HCT116 (cell line): ENCODE measurements around the gene XYLT2. TPM values are rescaled to one million over a fixed set of nuclear protein-coding genes. Genes with fewer than 3 reads are reported as not detected.

Experiments used
- CBX3 ChIP-seq: IDR thresholded peaks from 2 replicates; pipeline ENCODE4 v1.6.1; 2012; ENCODE audit warnings: low read depth
- CEBPB ChIP-seq: IDR thresholded peaks from 2 replicates; pipeline ENCODE4 v1.6.1; 2012; ENCODE audit warnings: low read depth
- CTCF ChIP-seq, 3 experiments: fragments of 200-600 bp in 1 of 3; sonication (generic) in 1 of 3; IDR thresholded peaks in 2 of 3; conservative IDR thresholded peaks in 1 of 3; 2 replicates each; pipeline ENCODE4 v1.5.1; 2012 to 2017; ENCODE audit warnings: low read depth in 2 of 3, low read length in 2 of 3, antibody characterized with exemption in 1 of 3, borderline replicate concordance in 1 of 3, control low read depth in 1 of 3, mild to moderate bottlenecking in 1 of 3, mixed read lengths in 1 of 3, mixed run types in 1 of 3, moderate library complexity in 1 of 3; ENCODE audit not compliant: insufficient read depth in 1 of 3
- ELF1 ChIP-seq: IDR thresholded peaks from 2 replicates; pipeline ENCODE4 v1.6.1; 2012; ENCODE audit warnings: low read depth, borderline replicate concordance
- EZH2 ChIP-seq: fragments of 200-600 bp; sonication (generic); IDR thresholded peaks from 2 replicates; pipeline ENCODE4 v1.6.1; 2017; ENCODE audit warnings: antibody characterized with exemption, mixed run types
- EZH2phosphoT487 ChIP-seq: fragments of 200-600 bp; IDR thresholded peaks from 2 replicates; pipeline ENCODE4 v1.6.1; 2018; ENCODE audit warnings: antibody characterized with exemption, borderline replicate concordance
- FOSL1 ChIP-seq: IDR thresholded peaks from 2 replicates; pipeline ENCODE4 v1.6.1; 2012; ENCODE audit warnings: low read depth
- JUND ChIP-seq: IDR thresholded peaks from 2 replicates; pipeline ENCODE4 v1.6.1; 2012
- MAX ChIP-seq: IDR thresholded peaks from 2 replicates; pipeline ENCODE4 v1.6.1; 2012
- POLR2A ChIP-seq: IDR thresholded peaks from 2 replicates; pipeline ENCODE4 v1.7.0; 2011; ENCODE audit warnings: borderline replicate concordance; ENCODE audit not compliant: insufficient read depth, insufficient read length; ENCODE audit errors: extremely low read depth
- POLR2AphosphoS5 ChIP-seq: IDR thresholded peaks from 2 replicates; pipeline ENCODE4 v1.6.1; 2011; ENCODE audit warnings: mild to moderate bottlenecking, low read depth, low read length, moderate library complexity
- RAD21 ChIP-seq: IDR thresholded peaks from 2 replicates; pipeline ENCODE4 v1.6.1; 2012; ENCODE audit warnings: low read depth, mild to moderate bottlenecking
- SP1 ChIP-seq: IDR thresholded peaks from 2 replicates; pipeline ENCODE4 v1.6.1; 2012; ENCODE audit warnings: low read depth
- TCF7L2 ChIP-seq: IDR thresholded peaks from 2 replicates; pipeline ENCODE4 v1.7.0; 2011; ENCODE audit warnings: borderline replicate concordance, inconsistent platforms; ENCODE audit not compliant: insufficient read depth, insufficient read length; ENCODE audit errors: extremely low read depth
- YY1 ChIP-seq: IDR thresholded peaks from 2 replicates; pipeline ENCODE4 v1.6.1; 2011; ENCODE audit warnings: low read length, low read depth, moderate library complexity, mild to moderate bottlenecking; ENCODE audit not compliant: insufficient replicate concordance; ENCODE audit errors: extremely low read depth
- ZNF274 ChIP-seq: fragments of 200-500 bp; sonication (Bioruptor generic); IDR thresholded peaks from 2 replicates; pipeline ENCODE4 v1.6.1; 2014; ENCODE audit warnings: mild to moderate bottlenecking, low read depth, low read length, inconsistent platforms
- total RNA-seq: library from RNA; stranded (reverse); gene quantifications from one replicate; pipeline ENCODE4 v1.2.1, GENCODE V29; 2021; ENCODE audit not compliant: unreplicated experiment

XYLT2 gene
- total RNA-seq, 1 experiment from 2014 or later: 37.5 TPM

- TF ChIP-seq JUND: peak; percentile 65
- peak; percentile 100 for TF ChIP-seq CBX3
- TF ChIP-seq POLR2AphosphoS5: peak; percentile 95
- TF ChIP-seq MAX: peak; percentile 99
- TF ChIP-seq POLR2A: peak; percentile 71
- peak; percentile 83 to 99 (median 94) for TF ChIP-seq CTCF (IDR thresholded peaks at IDR 0.05 in 2 of 3, conservative IDR thresholded peaks at IDR 0.05 in 1 of 3; ENCODE audit: borderline replicate concordance in 1 of 3, insufficient read depth in 1 of 3, low read depth in 2 of 3, low read length in 2 of 3)
- no peak for TF ChIP-seq EZH2
- TF ChIP-seq EZH2phosphoT487: no peak
- no peak for TF ChIP-seq ZNF274
- no peak for TF ChIP-seq CEBPB
- peak; percentile 70; the same call in 1 of the 2 replicates for TF ChIP-seq SP1
- peak; percentile 96 for TF ChIP-seq ELF1
- peak; percentile 39; the same call in 1 of the 2 replicates for TF ChIP-seq RAD21
- no peak for TF ChIP-seq FOSL1
- TF ChIP-seq TCF7L2: peak; percentile 68
- TF ChIP-seq YY1: peak; percentile 85
- TF ChIP-seq, all 23 proteins: peak for 13
These were observed 51.4 kb downstream of the XYLT2 start, which contains the start of gene LRRC59 (continued) for GRCh38 chr17:50397111-50397918.
